LoVo (cell line): ENCODE data around the gene MMP7.
A peak's percentile ranks its signal among the peaks of the same experiment; 100 is the strongest.
"Not testable (repeated sequence)": the region's sequence is repeated elsewhere in the genome, so short reads cannot be mapped to it uniquely, and the experiment has no call there.

Experiments
- DNase-seq: peaks from one replicate; pipeline ENCODE4 v3.0.0-alpha.2; 2016; ENCODE audit warnings: low spot score

MMP7 gene

GRCh38 chr11:102539567-102539966 is 9.0 kb upstream of the MMP7 start:
- DNase-seq, result no peak

DNA sequence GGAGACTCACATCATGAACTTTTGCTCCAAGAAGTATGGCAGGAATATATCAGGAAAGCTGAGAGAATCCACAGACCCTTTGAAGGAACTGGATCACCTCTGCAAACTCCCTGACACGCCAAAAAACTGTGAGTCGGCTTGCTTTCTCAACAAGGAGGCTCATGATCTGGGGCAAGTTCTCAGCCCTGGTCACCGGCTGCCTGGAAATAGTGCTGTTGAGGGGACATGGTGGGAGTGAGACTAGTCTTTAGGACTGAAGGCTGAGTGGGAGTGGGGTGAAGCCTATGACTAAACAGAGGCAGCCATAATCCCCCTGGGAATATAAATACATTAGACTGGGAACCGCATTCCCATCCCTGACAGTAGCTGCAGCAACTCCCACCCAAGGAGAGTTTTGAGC is 8.4 kb upstream of the MMP7 start:
- no peak for DNase-seq

DNA sequence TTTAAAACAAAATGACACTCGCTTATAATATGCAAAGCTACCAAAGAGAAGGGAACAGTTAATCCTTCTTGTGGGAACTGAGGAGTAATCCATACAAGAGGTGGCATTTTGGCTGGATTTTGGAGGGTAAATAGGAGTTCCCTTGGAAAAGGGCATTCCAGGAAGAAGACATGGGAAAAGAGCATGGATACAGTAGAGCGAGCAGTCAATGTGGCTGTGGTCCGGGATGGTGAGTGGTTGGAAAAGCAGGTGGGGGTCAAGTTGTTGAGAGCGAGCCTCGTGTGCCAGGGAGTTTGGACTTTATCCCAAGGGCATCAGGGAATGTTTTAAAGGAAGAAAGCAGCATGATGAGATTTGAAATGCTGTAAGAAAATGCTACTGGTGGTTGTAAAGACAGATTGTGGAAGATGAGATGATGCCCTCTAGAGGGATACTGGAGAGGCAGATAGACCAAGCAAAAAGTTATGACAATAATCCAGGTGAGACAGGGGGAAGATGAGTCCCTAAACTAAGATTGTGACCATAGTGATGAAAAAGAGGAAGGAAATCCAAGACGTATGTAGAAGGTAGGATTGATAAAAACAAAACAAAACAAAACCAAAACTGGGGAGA is 3.8 kb upstream of the MMP7 start:
- DNase-seq, result no peak

- no peak for DNase-seq
Observed at GRCh38 chr11:102528618-102529017, 1.9 kb downstream of the MMP7 start.

DNA sequence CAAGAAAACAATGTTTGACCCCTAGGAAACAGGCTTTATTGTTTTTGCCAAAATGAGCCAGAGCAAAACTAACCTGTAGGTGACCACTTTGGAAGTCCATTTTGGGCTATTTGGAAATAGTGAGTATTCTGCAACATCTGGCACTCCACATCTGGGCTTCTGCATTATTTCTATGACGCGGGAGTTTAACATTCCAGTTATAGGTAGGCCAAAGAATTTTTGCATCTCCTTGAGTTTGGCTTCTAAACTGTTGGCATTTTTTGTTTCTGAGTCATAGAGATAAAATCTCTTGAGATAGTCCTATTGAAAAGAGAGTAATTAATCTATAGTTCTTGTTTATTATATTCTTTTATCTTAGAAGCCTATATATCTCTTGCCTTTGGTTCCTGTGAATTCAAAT is 2.9 kb downstream of the MMP7 start:
- no peak for DNase-seq

GRCh38 chr11:102527041-102527440 is 3.5 kb downstream of the MMP7 start:
- no peak for DNase-seq

GRCh38 chr11:102523887-102524286 is 6.7 kb downstream of the MMP7 start:
- DNase-seq, result no peak

DNA sequence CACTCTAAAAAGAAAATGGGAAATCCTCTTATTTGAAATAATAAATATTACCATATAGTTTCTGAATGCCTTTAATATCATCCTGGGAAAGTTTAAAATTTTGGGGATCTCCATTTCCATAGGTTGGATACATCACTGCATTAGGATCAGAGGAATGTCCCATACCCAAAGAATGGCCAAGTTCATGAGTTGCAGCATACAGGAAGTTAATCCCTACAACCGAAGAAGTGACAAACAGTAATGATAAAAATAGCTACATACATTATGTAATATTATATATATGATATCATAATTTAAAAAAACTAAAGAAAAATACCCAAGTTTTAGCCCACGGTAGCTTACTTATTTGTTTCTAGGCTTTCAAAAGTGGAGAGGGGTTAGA is 7.4 kb downstream of the MMP7 start:
- no peak for DNase-seq

DNA sequence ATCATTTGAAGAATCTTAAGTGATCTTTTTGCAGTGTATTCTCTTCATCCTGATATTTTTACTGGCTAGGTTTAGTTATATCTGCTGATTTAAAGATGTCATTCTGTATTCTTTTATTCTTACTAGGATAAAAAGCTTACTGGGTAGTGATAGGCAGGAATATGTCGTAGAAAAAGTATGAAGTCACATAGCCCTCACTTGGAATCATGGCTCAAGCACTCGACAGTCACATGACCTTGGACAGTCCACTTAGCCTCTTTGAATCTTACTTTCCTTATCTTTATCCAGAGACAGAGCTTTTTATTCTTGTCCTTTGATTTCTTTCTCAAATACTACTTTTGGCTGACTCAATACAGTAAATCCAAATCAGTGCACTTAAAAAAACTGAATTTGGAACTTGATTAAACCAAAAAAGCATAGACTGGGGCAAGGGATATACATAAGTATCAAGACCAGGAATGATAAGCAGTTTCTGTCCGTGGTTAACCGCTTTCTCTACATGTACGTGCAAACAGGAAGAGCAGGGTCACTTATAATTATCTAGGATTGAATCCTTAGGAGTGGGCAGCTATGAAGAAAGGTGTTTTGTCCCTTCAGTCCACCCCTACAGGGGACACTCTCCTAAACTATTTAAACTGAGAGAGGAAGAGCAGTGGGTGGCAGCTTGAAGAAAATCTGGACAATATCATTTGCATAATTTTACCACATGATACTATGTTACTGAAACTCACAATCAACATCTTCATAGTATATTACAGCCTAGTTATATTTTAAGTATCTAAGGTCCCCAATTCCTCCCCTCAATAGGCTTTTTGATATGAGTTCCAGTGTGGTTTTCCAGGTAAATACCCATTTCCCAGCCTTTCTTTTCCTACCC is 8.0 kb downstream of the MMP7 start:
- no peak for DNase-seq

- no peak for DNase-seq
Observed at GRCh38 chr11:102521121-102521520, 9.4 kb downstream of the MMP7 start.

DNA sequence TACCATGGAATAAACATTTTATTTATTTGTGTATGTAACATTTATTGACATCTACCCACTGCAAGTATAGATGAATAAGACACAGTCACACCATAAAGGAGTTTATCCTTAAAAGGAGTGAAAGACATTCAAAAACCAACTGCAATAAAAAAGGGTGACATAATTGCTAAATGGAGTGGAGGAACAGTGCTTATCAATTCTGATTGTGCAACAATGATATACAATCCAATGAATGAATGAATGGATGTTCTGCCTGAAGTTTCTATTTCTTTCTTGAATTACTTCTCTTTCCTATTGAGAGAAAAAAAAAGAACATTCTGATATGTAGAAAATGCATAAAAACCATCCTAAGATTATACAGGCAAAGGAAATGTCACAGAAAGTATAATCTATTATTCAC is 10.0 kb downstream of the MMP7 start:
- no peak for DNase-seq

DNA sequence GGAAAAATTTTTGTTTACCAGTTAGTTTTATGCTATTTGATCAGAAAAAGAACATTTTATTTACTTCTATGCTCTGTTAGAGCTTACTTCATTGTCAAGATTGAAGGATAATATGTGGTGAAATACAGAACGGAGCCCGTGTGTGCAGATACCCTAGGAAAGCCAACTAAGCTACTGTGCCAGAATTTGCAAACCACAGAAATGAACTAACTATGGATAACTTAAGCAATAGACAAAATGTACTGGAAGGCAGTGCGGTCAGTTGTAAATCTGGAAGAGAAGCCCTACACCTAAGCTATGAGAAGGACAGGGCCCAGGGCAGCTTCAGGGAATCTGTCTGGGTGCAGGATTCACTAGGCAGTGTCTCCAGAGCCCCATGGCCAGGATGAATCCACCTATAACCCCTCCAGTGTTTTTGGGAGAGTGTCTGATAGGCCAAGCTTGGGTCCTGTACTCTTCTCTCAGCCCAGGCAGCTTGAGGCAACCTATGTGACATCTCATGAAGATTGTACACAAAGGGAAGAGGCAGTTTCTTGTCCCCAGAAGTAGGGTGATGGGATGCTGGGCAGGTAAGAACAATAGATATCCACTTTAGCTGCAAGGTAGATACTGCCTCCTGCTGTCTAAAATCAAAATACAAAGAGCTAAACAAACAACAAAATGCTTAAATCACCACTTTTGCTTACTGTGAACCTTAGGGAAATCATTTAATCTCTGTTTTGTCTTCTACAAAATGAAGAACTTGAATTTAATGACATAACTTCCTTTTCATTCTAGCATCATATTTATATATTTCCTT is 12.1 kb downstream of the MMP7 start:
- DNase-seq, result no peak

- no peak for DNase-seq
Observed at GRCh38 chr11:102517670-102518069, 12.9 kb downstream of the MMP7 start.

DNA sequence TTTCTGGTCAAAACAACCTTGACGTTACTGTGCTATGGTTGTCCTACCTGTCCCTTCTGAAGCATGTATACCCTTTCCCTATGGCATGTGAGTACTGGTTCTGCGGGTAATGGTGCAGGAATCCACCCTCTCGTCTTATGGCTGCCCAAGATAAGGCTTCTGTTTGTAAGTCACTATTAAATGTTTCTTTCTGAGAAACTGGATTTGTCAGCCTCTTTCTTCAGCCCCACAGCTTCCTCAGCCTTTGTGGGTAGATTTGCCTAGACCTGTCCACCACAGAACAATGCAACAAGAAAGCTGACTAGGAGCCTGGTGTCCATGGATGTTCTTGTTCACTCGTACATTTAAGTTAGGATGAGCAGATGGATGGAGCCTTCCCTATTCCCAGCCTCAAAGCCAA is 14.4 kb downstream of the MMP7 start:
- DNase-seq, result no peak

- DNase-seq, result peak; percentile 66
Observed at GRCh38 chr11:102513869-102514268, 16.7 kb downstream of the MMP7 start.

GRCh38 chr11:102510439-102511135 is 20.0 kb downstream of the MMP7 start:
- no peak for DNase-seq

- not testable (repeated sequence) for DNase-seq
Observed at GRCh38 chr11:102502831-102503230, 27.7 kb downstream of the MMP7 start.

GRCh38 chr11:102500829-102501228 is 29.7 kb downstream of the MMP7 start:
- no peak for DNase-seq

- DNase-seq, result no peak
Observed at GRCh38 chr11:102499931-102500330, 30.6 kb downstream of the MMP7 start.

GRCh38 chr11:102499151-102499550 is 31.4 kb downstream of the MMP7 start:
- DNase-seq, result no peak

- DNase-seq, result no peak
Observed at GRCh38 chr11:102497061-102497460, 33.5 kb downstream of the MMP7 start.
